Central memory CD4-positive, alpha-beta T cell (primary cell): ENCODE data around the gene SLC6A11.

Source experiments
- DNase-seq: peaks from one replicate; pipeline ENCODE4 v3.0.0; 2022

SLC6A11 gene

GRCh38 chr3:10792208-10792607, 23.8 kb upstream of the SLC6A11 start:
- DNase-seq, result no peak

GRCh38 chr3:10798600-10799367, 17.2 kb upstream of the SLC6A11 start:
- DNase-seq, result no peak

DNA sequence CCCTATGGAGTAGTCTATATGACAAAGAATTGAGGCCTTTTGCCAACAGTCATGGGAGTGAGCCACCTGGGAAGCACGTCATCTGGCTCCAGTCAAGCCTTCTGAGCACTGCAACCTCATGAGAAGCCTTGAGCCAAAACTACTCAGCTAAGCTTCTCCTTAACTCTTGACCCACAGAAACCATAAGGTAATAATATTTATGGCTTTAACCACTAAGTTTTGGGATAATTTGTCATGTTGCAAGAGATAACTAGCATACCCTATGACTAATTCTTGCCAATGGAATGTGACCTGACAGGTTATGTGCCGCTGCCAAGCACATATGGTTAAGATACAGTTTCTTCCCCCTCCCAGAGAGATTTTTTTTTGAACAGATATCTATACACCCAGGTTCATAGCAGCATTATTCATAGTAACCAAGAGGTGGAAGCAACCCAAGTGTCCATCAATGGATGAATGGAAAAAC, 11.8 kb upstream of the SLC6A11 start:
- DNase-seq, result no peak

DNA sequence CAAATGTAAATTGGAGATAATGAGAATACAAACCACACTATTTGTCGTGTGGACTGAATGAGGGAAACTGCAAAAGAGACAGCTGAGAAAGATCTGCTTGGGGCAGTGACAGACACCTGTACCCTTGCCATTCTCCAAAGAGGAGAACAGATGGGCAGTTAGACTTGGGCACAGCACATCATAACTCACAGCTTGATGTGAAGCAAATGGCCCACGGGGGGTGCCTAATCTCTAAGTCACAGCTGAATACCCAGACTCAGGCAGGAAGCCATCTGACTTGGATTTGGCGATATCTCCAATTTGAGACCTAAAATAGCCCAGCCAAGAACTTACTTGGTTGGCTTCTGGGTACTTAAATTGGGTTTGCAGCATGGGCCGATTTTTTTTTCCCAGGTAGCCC, 10.0 kb upstream of the SLC6A11 start:
- DNase-seq, result no peak

GRCh38 chr3:10808130-10808735, 7.8 kb upstream of the SLC6A11 start:
- no peak for DNase-seq

DNA sequence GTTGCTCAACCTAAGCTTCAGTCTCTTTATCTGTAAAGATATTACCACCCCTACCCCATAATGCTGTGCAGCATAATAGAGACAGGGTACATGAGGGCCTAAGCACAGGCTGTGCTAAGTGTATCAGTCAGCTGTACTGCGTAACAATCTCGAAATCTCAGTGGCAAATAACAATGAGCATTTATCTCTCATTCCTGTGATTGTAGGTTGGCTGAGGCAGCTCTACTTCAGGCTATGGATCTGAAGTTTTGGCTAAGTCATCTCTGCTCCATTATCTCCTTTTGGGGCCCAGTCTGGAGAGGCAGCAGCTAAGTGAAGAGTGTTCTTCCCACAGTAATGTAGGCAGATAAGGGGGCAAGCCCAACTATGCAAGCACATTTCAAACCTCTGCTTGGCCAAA, 7.1 kb upstream of the SLC6A11 start:
- DNase-seq, result no peak

DNA sequence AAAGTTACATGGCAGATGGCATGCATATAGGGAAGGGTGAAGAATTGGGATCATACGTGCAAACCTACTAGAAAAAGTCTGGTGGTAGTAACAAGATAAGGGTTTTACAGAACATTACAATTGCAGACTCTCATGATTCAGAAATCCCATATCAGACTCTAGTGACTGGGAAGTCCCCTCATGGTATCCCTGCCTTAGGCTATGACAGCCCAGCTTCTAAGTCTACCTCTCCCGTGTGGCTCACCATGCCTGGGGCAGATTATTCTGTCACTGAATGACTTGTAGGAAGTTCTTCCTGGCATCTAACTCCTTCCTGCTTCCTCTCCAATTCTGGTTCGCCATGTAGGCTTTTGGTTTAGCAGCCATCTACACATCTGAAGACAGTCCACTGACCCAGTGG, 5.7 kb upstream of the SLC6A11 start:
- DNase-seq, result no peak

- no peak for DNase-seq
Observed at GRCh38 chr3:10813425-10813824, 2.6 kb upstream of the SLC6A11 start.

DNA sequence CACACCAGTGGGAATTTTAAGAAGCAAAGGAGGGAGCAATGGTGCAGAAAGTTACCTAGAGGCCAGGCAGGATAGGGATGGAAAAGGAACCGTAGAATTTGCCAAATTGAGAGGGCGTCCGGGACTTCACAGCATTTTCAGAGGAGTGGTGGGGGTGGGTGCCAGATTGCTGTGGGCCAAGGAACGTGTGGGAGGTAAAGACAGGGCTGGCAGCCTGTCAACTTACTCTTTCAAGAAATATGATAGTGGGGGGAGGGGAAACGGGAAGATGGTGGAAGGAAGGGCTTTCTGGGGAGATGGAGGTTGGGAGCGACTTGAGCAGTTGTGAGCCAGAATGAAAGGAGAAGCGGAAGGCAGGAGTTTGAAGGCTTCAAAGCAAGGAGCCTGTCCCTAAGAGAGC, 1.4 kb upstream of the SLC6A11 start:
- no peak for DNase-seq

DNA sequence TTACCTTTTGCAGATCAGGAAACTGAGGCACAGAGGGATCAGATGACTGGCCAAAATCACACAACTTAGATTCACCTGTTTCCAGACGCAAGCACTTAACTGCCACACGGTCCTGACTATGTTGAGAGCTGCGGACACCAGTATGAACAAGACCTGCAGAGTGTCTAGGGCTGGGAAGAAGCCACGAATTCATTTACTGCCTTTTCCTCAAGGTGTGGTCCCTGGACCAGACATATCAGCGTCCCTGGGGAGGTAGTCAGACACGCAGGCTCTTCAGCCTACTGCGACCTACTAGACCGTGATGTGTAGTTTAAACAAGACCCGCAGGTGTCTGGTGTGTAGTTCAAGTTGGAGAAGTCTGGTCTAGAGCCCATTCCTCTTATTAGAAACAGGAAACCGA, 541 bp upstream of the SLC6A11 start:
- no peak for DNase-seq

DNA sequence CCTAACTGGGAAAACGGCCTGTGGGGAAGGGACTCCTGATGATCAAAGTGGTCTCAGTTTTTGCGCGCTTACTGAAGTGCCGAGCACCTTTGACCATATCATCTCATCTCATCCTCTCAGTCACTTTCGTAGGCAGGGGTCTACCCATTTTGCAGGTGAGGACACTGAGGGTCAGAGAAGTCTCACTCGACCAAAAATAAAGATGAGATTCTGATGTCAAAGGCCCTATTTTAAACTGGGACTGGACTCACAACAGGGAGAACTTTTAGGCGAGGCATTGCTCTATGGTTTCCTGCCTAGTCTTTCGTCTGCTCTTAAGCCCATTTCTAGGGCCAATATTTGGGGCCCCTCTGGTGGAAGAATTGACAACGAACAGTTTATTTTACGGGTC, 830 bp downstream of the SLC6A11 start:
- no peak for DNase-seq

DNA sequence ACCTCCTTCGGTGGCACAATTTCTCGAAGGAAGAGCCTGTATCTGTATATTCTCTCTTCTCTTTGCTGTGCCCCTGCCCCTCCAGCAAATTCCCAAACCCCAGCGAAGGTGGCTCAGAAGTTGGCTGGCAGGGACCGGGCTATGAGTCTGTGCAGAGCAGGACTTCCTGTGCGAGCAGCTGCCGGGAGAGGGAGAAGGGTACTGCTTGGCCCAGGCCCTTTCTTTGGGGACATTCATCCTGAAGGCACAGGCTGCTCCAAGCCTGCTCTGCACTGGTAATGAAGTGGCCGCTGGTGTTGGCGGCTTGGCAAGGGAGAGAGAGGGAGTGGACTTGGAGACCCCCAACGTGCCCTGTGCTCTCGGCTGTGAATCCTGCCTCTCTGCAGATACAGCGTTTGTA, 1.5 kb downstream of the SLC6A11 start:
- DNase-seq, result no peak

DNA sequence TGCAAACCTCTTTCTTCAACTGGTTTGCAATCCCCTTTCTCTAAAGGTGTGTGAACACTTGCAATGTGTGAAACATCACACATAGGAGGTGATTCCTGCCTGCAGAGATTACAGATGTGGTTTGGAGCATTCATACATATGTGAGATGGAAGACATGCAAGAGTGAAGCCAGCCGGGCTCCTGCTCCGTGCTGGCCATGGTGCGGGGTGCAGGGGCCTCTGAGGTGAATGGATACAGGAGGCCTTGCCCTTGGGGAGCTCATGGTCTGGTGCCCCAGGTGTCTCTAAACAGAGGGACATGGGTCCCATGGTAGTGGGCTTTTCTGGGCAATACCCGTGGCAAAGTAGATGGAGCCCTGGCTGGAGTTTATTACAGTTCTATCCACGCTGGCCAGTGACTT, 6.0 kb downstream of the SLC6A11 start:
- no peak for DNase-seq

DNA sequence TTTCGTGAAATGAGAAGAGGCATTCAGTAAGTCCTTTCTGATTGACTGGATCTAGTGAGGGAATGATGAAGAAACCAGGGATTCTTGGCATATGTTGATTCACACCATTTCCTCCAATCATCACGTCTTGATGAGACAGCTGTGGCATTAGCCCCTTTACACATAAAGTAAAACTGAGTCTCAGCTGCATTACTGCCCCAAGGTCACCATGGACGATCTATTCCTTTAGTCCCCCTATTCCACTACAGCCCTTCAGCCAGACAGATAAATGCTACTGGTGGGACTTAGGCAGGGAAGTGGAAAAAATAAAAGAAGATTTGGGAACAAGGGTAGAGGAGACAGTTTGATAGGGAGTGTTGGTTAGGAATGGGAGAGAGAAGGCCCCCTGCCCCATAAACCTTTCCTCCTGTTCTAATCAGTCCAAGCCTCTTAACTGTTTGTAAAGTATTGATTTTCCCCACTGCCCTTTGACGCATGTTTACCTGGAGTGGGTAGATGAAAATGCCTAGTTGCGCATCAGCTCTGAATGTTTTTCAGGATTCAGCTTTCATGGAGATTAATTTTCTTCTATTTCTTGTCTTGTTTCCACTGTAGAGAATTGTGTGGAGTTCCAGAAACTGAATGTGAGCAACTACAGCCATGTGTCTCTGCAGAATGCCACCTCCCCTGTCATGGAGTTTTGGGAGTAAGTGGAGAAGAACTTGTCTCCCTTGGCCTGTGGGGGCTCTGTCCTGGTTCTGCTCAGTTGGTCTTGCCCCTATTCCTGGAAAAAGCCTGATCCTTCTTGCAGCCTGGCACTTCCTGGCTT, 6.9 kb downstream of the SLC6A11 start:
- DNase-seq, result no peak

DNA sequence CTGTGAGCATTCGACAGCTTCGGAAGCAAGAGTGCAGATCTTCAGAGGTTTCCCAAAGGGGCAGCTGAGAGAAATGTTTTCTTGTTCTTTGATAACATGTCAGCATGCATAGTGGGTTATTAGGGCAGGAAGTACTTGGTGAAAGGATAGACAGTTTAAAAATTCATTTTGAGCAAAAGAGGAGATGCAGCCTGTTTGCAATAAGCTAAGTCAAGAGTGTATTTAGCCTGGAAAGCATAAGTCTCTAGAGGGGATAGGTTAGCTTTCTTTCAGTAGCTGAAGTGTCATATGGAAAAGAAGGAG, 7.4 kb downstream of the SLC6A11 start:
- no peak for DNase-seq

- DNase-seq, result no peak
Observed at GRCh38 chr3:10824468-10824867, 8.4 kb downstream of the SLC6A11 start.

- DNase-seq, result no peak
Observed at GRCh38 chr3:10833855-10834414, 17.9 kb downstream of the SLC6A11 start.

- no peak for DNase-seq
Observed at GRCh38 chr3:10834951-10835350, 18.9 kb downstream of the SLC6A11 start.

DNA sequence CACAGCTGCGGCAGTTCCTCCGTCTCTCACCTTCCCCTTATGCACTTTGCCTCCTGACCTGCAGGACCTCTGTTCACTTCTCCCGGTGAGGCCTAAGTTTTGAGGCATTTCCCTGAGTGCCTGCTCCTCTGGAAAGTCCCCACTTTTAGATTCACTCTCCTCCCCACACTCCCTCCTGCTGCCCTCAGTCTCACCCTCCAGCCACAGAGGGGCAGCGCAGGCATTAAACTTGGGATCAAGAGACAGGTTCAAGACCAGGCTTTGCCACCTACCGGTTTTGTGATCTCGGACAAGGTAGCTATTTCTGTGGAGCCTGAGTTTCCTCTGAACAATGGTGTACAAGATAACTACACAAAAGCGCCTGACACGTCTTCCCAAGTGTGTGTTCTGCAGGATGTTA, 19.4 kb downstream of the SLC6A11 start:
- no peak for DNase-seq

GRCh38 chr3:10836676-10837075, 20.6 kb downstream of the SLC6A11 start:
- DNase-seq, result no peak

DNA sequence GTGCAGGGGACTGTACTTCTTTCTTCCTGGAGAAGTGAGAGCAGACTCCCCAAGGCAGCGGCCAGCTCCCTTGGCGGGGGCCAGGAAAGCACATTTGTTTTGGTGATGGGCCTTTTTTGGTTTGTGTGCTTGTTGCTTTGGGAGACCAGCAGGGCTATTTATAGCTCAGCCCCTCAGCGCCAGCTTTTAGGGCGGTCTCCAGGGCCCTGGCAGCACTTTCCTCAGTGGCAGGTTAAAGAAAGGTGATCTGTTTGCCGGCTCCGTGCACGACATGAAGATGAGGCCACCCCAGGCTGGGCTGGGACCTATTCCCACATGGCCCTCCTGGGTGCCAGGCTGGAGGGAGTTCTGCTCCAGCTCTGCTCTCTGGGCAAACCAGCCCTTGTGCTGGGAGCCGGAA, 21.8 kb downstream of the SLC6A11 start:
- DNase-seq, result no peak

DNA sequence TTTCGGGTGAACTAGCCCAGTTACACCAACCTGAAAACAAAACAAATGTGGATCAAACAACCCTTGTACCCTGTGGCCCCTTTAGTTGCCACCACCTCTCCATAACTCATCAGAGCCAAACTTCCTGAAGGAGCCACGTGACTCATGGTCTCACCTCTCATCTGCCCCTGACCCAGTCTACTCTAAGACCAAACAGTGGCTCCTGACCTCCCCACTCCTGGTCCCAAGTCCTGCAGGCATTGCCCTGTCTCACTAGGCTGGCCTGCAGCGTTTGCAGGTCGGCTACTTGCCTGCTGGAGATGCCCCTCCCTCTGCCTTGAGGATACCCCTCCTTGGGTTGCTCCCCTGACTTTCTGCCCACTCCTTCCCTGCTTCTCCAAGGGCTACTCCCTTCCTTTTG, 23.1 kb downstream of the SLC6A11 start:
- no peak for DNase-seq

DNA sequence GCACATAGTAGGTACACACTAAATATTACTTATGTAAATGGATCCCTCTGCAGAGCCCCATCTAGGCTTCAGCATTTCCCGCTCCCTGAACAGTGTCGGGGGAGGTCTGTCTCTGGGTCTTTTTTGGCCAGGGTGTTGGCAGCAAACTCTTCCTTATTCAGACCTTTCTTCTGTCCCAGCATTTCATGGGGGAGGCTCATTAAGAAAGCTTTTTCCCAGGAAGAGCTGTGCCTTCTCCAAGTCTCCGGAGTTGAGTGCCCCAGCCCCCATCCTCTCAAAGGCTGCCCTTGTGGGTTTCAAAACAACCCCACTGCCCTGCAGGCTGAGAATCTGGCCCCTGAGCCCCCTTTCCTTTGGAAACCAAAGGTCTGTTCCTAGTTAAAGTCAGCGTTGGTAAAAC, 25.1 kb downstream of the SLC6A11 start:
- DNase-seq, result no peak

- no peak for DNase-seq
Observed at GRCh38 chr3:10843378-10843777, 27.4 kb downstream of the SLC6A11 start.
